Choroid plexus epithelial cell (primary cell): ENCODE data around the gene KIF16B.
A peak's percentile ranks its signal among the peaks of the same experiment; 100 is the strongest.

Source experiments
- DNase-seq: peaks from one replicate; pipeline ENCODE4 v3.0.0-alpha.2; 2010; ENCODE audit warnings: low read depth
- H3K4me3 ChIP-seq: 2 replicates; pipeline ENCODE4 v1.5.1; 2011; ENCODE audit warnings: low read depth, mild to moderate bottlenecking, control low read depth, low read length, moderate library complexity
- TF ChIP-seq, protein P1 (sequence below): conservative IDR thresholded peaks from 2 replicates; pipeline ENCODE4 v1.5.1; 2011; ENCODE audit warnings: low read depth, mild to moderate bottlenecking, control low read depth, inconsistent platforms, low read length, moderate library complexity

KIF16B gene

DNA sequence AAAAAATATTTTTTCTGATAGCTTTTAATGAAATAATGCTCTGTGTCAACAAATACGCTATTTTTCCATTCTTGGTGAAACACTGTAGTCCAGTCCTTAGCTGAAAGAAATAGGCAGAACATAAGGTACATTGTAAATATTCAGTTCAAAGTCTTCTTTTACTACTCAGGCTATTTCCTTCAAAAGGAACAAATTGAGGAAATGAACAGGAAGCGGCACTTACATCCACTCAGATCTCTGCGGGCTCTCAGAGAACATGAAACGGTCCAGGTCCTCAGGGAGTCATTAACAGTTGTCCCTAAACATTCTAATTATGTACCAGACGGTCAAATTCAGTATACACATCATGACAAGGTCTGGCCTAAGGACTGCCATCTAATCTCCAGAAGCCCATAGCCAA is 212.6 kb downstream of the KIF16B start:
- H3K4me3 ChIP-seq = no peak overlapping the region
- TF ChIP-seq, protein P1, sequence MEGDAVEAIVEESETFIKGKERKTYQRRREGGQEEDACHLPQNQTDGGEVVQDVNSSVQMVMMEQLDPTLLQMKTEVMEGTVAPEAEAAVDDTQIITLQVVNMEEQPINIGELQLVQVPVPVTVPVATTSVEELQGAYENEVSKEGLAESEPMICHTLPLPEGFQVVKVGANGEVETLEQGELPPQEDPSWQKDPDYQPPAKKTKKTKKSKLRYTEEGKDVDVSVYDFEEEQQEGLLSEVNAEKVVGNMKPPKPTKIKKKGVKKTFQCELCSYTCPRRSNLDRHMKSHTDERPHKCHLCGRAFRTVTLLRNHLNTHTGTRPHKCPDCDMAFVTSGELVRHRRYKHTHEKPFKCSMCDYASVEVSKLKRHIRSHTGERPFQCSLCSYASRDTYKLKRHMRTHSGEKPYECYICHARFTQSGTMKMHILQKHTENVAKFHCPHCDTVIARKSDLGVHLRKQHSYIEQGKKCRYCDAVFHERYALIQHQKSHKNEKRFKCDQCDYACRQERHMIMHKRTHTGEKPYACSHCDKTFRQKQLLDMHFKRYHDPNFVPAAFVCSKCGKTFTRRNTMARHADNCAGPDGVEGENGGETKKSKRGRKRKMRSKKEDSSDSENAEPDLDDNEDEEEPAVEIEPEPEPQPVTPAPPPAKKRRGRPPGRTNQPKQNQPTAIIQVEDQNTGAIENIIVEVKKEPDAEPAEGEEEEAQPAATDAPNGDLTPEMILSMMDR = no peak
- DNase-seq = no peak

DNA sequence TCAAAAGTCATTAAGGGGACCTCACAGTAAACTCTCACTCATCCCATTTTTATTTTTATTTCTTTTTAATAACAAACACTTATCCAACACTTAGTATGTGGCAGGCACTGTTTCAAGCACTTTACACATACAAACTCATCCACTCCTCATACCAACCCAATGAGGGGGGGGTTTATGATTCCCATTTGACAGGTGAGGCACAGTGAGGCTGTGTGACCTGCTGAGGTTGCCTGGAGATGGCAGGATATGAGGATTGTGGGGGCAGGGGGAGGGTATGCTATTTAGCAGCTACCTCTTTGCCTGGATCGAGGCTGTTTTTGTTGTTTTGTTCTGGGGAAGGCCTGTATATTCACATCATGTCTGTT is 219.8 kb downstream of the KIF16B start:
- H3K4me3 ChIP-seq = no peak overlapping the region
- DNase-seq = no peak
- TF ChIP-seq, protein P1 = no peak

DNA sequence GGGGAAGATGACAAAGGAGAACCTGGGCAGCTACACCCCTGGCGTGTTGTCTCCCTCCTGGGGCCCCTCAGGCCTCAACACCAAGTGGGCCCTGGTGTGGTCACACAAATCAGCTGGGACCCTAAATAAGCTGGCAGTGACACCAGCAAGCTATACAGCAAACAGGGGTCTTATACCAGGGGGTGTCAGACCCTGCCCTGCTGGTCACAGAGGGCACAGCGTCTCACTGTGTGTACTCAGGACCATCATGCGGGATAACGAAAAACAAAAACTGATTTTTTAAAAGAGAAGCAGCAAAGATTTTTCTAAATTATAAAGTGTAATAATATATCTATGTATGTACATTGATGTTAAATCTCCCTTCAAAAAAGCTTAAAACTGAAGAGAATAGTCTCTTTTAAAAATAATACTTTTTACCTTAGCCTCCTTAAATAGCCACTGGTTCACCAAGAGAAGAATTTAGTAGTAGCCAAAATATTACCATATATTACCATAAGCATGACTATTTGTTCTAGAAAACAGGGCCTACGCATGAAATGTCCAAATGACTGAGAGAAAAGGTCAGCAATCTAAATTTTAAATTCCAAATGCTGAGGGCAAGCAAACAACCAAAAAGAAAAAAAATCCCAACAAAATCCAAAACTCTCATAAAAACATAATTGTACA is 220.4 kb downstream of the KIF16B start:
- TF ChIP-seq, protein P1 = no peak
- H3K4me3 ChIP-seq = no peak overlapping the region
- DNase-seq = no peak

DNA sequence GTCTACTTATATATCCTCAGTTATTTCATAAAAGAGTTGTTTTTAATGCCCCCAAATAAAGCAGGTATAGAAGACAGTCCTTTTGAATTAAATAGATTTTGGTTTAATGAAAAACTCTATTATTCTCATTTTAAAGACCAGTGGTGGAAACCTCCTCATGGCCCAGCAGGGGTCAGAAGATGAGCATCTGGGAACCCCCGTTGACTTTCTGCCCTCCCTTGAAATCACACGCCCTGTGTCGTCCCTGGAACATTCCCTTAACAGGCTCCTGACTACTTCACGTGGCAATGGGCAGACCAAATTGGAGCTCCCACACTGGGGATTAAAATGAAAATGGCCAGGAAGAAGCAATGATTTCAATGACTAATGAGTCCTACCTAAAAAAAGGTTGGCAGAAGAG is 220.9 kb downstream of the KIF16B start:
- DNase-seq = peak; percentile 6
- no peak overlapping the region for H3K4me3 ChIP-seq
- TF ChIP-seq, protein P1 = no peak

DNA sequence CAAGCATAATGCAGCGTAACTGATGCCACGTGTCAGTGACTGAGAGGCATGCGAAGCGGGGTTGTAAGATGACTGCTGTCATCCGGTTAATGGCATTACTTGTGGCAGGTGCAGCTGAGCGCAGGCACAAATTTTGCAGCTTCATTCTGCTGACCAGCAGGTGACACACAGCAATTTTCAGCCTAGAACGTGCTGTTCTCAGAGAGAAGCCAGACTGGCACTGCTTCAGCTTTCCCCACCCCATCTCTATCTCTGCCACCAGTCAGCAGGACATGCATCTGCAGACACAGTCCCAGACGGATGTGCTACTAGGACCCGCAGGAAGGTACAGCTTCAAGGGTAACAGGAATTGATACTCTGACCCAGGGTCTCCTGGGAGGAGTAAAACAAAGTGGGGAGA is 221.8 kb downstream of the KIF16B start:
- TF ChIP-seq, protein P1 = no peak
- H3K4me3 ChIP-seq = no peak overlapping the region
- DNase-seq = no peak

DNA sequence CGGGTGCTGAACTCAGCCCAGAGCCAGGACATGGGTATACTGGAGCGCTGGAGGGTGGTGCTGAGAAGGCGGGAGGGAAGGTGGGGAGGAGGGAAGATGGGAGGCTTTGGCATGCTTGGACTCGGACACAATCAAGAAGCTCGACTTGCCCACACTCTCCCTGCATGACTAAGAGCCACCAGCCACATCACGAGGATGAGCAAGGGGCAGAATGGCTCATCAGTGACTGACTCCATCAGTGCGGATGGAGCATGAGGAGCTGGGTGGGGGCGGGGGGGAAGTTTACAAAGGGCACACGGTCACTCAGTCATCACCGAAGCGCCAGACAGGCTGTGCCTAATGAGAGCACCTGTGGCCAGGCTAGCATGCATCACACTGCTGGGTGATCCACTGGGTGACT is 222.8 kb downstream of the KIF16B start:
- no peak overlapping the region for H3K4me3 ChIP-seq
- DNase-seq = peak; percentile 20
- TF ChIP-seq, protein P1 = no peak

DNA sequence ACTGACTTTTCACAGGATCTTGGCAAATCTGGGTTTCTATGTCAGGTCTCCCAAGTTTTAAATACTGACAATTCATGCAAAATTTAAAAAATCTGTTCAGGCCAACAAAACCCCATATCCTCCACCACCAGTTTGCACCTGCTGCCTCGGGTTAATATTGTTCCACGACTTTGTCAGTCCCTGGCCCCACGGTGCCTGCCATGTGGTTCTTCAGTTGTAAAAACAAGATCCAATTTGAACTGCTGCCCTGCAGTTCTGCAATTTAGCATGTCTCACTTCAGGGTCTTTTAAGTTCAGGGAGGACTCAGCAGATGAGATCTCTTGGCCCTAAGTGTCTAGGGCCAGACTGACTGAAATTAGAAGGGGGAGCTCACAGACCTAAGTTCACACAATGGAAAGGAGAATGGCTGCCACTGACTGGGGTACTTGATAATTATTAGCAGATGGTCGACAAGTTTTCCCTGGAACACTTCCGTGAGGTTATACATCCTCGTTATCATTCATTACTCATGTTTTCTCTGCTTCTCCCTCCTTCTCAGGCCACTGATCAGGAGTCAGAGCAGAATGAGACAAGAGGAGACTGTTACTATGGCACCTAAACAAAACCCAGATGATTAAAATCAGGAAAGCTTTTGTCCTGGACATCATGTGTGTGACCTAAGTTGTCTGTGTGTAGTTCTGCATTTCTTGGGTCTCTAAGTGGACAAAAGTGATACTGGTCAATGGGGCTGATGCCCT is 223.6 kb downstream of the KIF16B start:
- peak; percentile 23 for DNase-seq
- no peak overlapping the region for H3K4me3 ChIP-seq
- TF ChIP-seq, protein P1 = no peak
